ENCODE data around the gene EFHC2.
A peak's percentile ranks its signal among the peaks of the same experiment; 100 is the strongest.
"Not testable (repeated sequence)": the region's sequence is repeated elsewhere in the genome, so short reads cannot be mapped to it uniquely, and the experiment has no call there.

Gene EFHC2

DNA sequence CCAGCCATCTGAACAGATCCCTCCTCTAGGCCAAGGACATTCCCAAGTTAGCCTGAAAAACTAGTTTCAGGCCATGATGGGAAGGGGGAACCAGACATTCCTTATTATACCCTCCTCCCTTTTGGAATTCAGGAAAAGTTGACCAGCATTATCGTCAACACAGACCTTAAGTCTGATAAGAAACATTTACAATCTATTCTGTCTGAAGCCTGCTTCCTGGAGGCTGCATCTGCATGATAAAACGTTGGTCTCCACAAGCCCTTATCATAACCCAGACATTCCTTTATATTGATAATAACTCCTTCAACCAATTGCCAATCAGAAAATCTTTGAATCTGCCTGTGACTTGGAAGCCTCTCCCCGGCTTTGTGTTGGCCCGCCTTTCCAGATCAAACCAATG is 44.3 kb downstream of the EFHC2 start:
- no peak for DNase-seq (ENCODE audit: low read depth)

- DNase-seq (ENCODE audit: low read depth), result no peak
Observed at GRCh38 chrX:44291468-44292092, 51.9 kb downstream of the EFHC2 start.

- DNase-seq (ENCODE audit: low read depth), result no peak
Observed at GRCh38 chrX:44290718-44291117, 52.8 kb downstream of the EFHC2 start.

- no peak for DNase-seq (ENCODE audit: low read depth)
Observed at GRCh38 chrX:44282753-44283152, 60.7 kb downstream of the EFHC2 start.

GRCh38 chrX:44280116-44280515 is 63.4 kb downstream of the EFHC2 start:
- no peak for DNase-seq (ENCODE audit: low read depth)

DNA sequence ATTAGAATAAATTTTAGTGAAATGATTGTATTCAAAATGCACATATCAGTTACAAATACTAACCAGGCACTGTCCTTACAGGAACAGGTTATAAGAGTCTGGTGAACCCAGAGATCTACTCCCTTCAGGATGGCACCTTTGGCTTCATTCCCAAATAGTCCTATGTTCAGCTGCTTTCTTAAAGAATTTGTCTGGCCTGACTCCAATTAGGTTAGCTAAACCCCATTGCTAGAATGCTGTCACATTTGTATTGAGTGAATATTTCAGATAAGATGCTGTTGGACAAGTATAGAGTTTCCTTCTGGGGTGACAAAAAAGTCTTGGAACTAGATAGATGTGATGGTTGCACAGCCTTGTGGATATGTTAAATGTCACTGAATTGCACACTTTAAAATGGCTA is 69.4 kb downstream of the EFHC2 start:
- no peak for DNase-seq (ENCODE audit: low read depth)

GRCh38 chrX:44267861-44268260 is 75.6 kb downstream of the EFHC2 start:
- no peak for DNase-seq (ENCODE audit: low read depth)

- no peak for DNase-seq (ENCODE audit: low read depth)
Observed at GRCh38 chrX:44267116-44267515, 76.4 kb downstream of the EFHC2 start.

DNA sequence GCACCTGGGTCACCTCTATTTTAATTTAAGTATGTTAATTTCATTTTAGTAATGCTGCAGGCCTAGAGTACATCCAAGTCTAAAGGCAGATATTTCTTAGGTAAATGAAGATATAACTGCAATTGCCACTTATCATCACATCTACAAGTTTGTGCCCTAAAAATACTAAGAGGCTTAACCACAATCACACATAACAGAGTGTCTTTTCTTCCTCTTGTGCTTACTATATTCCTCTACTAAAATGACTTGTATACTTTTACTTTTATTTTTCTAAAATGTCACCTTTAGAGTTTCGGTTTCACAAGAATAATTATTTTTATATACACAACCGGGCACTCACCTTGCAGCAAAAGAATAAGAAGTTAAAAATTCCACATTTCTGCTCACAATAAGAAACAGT is 77.9 kb downstream of the EFHC2 start:
- no peak for DNase-seq (ENCODE audit: low read depth)

DNA sequence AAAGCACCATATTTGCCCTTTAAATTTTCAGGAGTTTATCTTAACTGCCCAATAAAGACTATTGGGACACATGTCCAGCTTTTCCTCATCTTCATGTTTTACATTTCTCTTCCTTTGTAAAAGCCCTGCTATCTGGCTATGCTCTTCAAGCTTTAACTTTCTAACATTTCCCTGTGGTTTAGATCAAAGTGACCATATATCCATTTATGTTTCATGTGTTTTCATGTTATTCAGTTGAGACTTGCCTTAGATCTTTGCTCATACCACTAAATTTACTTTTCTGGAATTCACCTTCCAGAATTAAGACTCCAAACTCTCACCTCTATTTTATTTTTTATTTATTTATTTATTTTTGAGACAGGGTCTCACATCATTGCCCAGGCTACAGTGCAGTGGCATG is 78.5 kb downstream of the EFHC2 start:
- DNase-seq (ENCODE audit: low read depth), result no peak

GRCh38 chrX:44261286-44261685 is 82.2 kb downstream of the EFHC2 start:
- DNase-seq (ENCODE audit: low read depth), result no peak

- no peak for DNase-seq (ENCODE audit: low read depth)
Observed at GRCh38 chrX:44260609-44261008, 82.9 kb downstream of the EFHC2 start.

GRCh38 chrX:44255742-44256141 is 87.7 kb downstream of the EFHC2 start:
- not testable (repeated sequence) for DNase-seq (ENCODE audit: low read depth)

- DNase-seq (ENCODE audit: low read depth), result no peak
Observed at GRCh38 chrX:44253575-44253942, 89.9 kb downstream of the EFHC2 start.

DNA sequence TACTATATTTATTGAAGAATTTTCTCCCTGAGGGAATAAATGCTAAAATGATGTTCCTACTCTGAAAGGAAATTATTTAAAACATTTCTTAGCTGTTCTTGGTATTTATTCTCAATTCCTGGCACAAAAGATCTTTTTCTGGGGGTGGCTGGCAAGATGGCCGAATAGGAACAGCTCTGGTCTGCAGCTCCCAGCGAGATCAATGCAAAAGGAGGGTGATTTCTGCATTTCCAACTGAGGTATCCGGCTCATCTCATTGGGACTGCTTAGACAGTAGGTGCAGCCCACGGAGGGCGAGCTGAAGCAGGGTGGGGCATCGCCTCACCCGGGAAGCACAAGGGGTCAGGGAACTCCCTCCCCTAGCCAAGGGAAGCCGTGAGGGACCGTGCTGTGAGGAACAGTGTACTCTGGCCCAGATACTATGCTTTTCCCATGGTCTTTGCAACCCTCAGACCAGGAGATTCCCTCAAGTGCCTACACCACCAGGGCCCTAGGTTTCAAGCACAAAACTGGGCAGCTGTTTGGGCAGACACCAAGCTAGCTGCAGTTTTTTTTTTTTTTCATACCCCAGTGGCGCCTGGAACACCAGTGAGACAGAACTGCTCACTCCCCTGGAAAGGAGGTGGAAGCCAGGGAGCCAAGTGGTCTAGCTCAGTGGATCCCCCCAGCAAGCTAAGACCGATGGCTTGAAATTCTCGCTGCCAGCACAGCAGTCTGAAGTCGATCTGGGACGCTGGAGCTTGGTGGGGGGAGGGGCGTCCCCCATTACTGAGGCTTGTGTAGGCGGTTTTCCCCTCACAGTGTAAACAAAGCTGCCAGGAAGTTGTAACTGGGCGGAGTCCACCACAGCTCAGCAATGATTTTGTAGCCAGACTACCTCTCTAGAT is 90.5 kb downstream of the EFHC2 start:
- DNase-seq (ENCODE audit: low read depth), result peak; percentile 9

DNA sequence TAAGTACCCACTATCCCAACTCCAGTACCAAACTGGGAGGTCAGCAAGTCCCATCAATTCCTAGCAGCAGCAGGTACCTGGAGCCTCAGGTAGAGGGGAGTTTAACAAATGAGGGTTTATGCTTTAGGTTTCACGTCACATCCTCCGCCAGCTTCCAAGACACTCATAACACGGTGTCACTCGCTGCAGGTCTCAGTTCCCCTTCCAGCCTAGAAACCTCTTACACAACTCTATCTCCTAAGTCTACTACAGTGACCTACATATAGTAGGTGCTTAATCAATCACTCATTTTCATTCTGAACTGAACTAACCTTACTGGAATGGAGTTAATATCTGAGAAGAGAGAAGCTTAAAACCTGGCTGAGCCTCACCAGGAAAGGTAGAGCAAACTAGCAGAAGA is 96.0 kb downstream of the EFHC2 start:
- no peak for DNase-seq (ENCODE audit: low read depth)

DNA sequence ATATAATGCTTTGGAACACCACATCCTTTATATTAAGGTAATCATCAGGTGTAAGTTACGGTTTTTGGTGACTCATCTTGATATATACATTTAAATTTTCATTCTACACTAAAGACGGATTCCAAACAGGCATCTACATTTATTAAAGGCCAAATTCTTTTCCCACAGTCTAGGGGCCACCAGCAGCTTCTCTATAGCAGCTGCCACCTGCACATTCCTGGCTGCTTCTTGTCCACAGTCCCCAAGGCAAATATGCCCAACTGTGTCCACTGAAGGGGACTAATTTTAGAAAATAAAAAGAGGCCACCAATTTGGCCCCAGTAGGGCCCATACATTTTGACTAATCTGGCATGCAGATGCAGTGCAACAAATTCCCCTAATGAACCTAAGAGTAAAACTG is 96.6 kb downstream of the EFHC2 start:
- no peak for DNase-seq (ENCODE audit: low read depth)

DNA sequence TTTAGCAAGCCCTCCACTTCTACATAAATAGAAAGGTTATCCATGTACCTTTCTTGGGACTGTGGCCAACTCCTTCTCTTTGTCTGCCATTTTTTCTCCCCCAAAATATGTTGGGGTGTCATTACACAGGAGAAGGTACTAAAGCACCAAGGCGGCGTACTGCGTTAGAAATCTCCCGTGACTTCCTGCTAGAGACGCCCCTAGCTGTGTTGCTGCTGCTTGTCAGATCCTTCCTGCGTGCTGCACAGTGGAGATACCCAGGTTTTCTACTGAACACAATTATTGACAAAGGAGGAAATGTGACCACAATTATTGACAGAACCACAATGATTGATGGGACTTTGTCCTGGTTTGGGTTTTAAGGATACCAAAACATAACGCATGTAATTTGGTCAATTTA is 97.7 kb downstream of the EFHC2 start:
- DNase-seq (ENCODE audit: low read depth), result no peak

GRCh38 chrX:44244008-44244407 is 99.5 kb downstream of the EFHC2 start:
- no peak for DNase-seq (ENCODE audit: low read depth)

DNA sequence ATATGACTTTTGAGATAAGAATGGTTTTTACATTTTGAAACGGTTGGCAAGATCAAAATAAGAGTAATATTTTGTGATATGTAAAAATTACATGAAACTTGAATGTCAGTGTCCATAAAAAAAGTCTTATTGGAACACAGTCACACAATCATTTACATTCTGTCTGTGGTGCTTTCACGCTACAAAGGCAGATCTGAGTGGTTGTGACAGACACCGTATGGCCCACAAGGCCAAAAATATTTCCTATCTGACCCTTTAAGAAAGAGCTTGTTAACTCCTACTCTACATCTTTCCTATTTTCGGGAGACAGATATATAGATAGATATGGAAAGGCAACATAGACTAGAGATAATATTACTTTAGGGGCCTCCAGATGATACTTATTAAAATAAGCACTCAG is 101.9 kb downstream of the EFHC2 start:
- no peak for DNase-seq (ENCODE audit: low read depth)

DNA sequence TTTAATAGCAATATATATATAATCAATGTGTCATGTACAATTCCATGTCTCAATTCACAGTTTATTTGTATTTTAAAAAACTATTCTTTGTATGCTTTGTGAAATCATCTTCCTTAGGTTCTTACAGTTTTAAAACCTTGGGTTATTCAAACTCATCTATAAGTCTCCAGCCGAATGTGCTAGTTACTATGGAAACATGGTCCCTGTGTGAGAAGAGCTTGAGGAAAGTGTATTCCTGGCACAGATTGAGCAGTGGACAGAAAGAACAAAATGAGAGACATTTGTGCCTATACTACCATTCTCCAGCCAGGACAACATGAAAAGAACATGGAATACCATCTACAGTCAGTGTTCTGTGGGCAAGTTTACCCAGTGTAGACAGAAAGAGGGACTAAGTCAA is 103.4 kb downstream of the EFHC2 start:
- no peak for DNase-seq (ENCODE audit: low read depth)

DNA sequence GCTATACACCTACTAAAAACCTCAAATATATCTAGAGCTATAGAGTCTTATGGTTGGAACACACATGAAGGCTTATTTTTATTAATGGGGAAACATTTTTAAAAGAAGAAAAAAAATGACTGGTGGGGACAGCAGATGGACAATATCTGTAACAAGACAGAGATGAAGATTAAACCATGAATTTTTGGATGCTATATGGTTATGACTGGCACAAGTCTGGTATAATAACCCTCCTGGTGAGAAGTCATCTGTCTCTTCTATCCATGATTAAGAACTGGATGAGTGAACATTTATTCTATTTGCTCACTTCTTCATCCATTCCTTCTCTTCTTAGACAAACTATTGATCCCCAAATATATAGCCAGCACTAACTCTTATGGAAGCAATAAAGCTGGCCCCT is 104.4 kb downstream of the EFHC2 start:
- DNase-seq (ENCODE audit: low read depth), result no peak

GRCh38 chrX:44235534-44235933 is 107.9 kb downstream of the EFHC2 start:
- no peak for DNase-seq (ENCODE audit: low read depth)

GRCh38 chrX:44234541-44234940 is 108.9 kb downstream of the EFHC2 start:
- no peak for DNase-seq (ENCODE audit: low read depth)

Measured in stimulated activated CD4-positive, alpha-beta T cell treated with anti-CD3 and anti-CD28 coated beads, Interleukin-2, amount 100 ng/mL, for 4 hours (primary cell).